ENCODE data around the gene SLC9B1.

DNA sequence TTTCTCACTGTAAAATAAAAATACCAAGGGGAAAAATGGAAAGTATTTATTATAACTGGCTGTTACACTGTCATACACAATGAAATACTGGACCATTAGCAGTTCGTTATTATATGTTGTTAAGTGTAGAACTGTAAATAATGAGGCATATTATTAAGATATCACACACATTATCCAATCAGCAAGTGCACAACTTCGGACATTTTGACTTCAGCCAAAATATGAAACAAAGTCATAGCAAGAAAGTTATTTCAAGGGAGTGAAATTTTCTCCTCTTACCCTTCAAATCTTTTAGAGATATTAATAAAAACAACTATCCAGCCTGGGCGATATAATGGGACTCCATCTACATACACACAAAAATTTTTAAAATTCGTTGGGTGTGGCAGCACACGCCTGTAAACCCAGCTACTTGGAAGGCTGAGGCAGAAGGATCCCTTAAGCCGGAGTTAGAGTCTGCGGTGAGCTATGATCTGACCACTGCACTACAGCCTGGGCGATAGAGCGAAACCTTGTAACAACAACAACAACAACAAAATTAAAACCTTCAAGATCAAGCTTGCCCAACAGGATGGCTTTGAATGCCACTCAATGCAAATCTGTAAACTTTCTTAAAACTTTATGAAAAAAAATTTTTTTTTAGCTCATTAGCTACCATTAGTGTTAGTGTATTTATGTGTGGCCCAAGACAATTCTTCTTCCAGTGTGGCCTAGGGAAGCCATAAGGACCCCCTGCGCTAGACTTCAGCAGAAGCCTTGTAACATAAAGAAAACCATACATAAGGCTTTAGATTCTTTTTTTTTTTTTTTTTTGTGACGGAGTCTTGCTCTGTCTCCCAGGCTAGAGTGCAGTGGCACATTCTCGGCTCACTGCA lies 152.0 kb downstream of the SLC9B1 start:
- TF ChIP-seq, protein P1, sequence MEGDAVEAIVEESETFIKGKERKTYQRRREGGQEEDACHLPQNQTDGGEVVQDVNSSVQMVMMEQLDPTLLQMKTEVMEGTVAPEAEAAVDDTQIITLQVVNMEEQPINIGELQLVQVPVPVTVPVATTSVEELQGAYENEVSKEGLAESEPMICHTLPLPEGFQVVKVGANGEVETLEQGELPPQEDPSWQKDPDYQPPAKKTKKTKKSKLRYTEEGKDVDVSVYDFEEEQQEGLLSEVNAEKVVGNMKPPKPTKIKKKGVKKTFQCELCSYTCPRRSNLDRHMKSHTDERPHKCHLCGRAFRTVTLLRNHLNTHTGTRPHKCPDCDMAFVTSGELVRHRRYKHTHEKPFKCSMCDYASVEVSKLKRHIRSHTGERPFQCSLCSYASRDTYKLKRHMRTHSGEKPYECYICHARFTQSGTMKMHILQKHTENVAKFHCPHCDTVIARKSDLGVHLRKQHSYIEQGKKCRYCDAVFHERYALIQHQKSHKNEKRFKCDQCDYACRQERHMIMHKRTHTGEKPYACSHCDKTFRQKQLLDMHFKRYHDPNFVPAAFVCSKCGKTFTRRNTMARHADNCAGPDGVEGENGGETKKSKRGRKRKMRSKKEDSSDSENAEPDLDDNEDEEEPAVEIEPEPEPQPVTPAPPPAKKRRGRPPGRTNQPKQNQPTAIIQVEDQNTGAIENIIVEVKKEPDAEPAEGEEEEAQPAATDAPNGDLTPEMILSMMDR (tag by site-specific recombination; IDR thresholded peaks at IDR 0.05), result no peak
- TF ChIP-seq TCF7L2 (IDR thresholded peaks at IDR 0.05; ENCODE audit: borderline replicate concordance, low read depth, low read length) (no peak), KLF16 (tag by site-specific recombination; IDR thresholded peaks at IDR 0.05) (no peak), ZBTB8A (tag by site-specific recombination; IDR thresholded peaks at IDR 0.05) (no peak), PRDM1 (tag by site-specific recombination; IDR thresholded peaks at IDR 0.05) (no peak), OSR2 (tag by site-specific recombination; IDR thresholded peaks at IDR 0.05) (no peak), ZNF629 (tag by site-specific recombination; IDR thresholded peaks at IDR 0.05) (no peak), ZNF48 (tag by site-specific recombination; IDR thresholded peaks at IDR 0.05) (no peak), ZNF510 (tag by site-specific recombination; IDR thresholded peaks at IDR 0.05; ENCODE audit: insufficient replicate concordance) (no peak)
- TF ChIP-seq, protein P2, sequence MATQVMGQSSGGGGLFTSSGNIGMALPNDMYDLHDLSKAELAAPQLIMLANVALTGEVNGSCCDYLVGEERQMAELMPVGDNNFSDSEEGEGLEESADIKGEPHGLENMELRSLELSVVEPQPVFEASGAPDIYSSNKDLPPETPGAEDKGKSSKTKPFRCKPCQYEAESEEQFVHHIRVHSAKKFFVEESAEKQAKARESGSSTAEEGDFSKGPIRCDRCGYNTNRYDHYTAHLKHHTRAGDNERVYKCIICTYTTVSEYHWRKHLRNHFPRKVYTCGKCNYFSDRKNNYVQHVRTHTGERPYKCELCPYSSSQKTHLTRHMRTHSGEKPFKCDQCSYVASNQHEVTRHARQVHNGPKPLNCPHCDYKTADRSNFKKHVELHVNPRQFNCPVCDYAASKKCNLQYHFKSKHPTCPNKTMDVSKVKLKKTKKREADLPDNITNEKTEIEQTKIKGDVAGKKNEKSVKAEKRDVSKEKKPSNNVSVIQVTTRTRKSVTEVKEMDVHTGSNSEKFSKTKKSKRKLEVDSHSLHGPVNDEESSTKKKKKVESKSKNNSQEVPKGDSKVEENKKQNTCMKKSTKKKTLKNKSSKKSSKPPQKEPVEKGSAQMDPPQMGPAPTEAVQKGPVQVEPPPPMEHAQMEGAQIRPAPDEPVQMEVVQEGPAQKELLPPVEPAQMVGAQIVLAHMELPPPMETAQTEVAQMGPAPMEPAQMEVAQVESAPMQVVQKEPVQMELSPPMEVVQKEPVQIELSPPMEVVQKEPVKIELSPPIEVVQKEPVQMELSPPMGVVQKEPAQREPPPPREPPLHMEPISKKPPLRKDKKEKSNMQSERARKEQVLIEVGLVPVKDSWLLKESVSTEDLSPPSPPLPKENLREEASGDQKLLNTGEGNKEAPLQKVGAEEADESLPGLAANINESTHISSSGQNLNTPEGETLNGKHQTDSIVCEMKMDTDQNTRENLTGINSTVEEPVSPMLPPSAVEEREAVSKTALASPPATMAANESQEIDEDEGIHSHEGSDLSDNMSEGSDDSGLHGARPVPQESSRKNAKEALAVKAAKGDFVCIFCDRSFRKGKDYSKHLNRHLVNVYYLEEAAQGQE (tag by site-specific recombination; IDR thresholded peaks at IDR 0.05), result no peak
- TF ChIP-seq, protein P3, sequence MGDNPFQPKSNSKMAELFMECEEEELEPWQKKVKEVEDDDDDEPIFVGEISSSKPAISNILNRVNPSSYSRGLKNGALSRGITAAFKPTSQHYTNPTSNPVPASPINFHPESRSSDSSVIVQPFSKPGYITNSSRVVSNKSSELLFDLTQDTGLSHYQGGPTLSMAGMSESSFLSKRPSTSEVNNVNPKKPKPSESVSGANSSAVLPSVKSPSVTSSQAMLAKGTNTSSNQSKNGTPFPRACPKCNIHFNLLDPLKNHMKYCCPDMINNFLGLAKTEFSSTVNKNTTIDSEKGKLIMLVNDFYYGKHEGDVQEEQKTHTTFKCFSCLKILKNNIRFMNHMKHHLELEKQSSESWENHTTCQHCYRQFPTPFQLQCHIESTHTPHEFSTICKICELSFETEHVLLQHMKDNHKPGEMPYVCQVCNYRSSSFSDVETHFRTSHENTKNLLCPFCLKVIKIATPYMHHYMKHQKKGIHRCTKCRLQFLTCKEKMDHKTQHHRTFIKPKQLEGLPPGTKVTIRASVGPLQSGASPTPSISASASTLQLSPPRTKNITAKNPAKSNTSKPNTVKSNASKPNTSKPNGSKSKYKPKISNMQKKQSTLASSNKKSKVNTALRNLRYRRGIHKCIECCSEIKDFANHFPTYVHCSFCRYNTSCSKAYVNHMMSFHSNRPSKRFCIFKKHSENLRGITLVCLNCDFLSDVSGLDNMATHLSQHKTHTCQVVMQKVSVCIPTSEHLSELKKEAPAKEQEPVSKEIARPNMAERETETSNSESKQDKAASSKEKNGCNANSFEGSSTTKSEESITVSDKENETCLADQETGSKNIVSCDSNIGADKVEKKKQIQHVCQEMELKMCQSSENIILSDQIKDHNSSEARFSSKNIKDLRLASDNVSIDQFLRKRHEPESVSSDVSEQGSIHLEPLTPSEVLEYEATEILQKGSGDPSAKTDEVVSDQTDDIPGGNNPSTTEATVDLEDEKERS (tag by site-specific recombination; IDR thresholded peaks at IDR 0.05), result no peak
- TF ChIP-seq, protein P4, sequence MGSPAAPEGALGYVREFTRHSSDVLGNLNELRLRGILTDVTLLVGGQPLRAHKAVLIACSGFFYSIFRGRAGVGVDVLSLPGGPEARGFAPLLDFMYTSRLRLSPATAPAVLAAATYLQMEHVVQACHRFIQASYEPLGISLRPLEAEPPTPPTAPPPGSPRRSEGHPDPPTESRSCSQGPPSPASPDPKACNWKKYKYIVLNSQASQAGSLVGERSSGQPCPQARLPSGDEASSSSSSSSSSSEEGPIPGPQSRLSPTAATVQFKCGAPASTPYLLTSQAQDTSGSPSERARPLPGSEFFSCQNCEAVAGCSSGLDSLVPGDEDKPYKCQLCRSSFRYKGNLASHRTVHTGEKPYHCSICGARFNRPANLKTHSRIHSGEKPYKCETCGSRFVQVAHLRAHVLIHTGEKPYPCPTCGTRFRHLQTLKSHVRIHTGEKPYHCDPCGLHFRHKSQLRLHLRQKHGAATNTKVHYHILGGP (tag by site-specific recombination; IDR thresholded peaks at IDR 0.05), result no peak

All from HEK293 (cell line).